DMS 273 treated with DMSO at 0.1 percent for 48 hours (cell line): ENCODE data around the gene PARVG.

Experiments used
- DNase-seq: peaks from one replicate; lab custom pipeline; 2025; lab: John Stamatoyannopoulos, UW

PARVG gene

GRCh38 chr22:44244265-44244822 lies 63.6 kb downstream of the PARVG start:
- no peak for DNase-seq

GRCh38 chr22:44245438-44245837 lies 64.7 kb downstream of the PARVG start:
- DNase-seq: no peak

GRCh38 chr22:44245867-44246266 lies 65.1 kb downstream of the PARVG start:
- no peak for DNase-seq

GRCh38 chr22:44246615-44247326 lies 66.0 kb downstream of the PARVG start:
- no peak for DNase-seq

- DNase-seq: no peak
These were observed 66.6 kb downstream of the PARVG start for GRCh38 chr22:44247346-44247745.

GRCh38 chr22:44247923-44248892 lies 67.5 kb downstream of the PARVG start:
- no peak for DNase-seq

- no peak for DNase-seq
These were observed 68.2 kb downstream of the PARVG start for GRCh38 chr22:44248926-44249325.

- DNase-seq: no peak
These were observed 68.8 kb downstream of the PARVG start for GRCh38 chr22:44249376-44250147.

GRCh38 chr22:44254811-44255210 lies 74.1 kb downstream of the PARVG start:
- DNase-seq: no peak

GRCh38 chr22:44256085-44256484 lies 75.4 kb downstream of the PARVG start:
- DNase-seq: no peak

- DNase-seq: no peak
These were observed 76.1 kb downstream of the PARVG start for GRCh38 chr22:44256556-44257485.
